HepG2 (cell line): Measurements from ENCODE around the gene PTH2. TPM values are rescaled to one million over a fixed set of nuclear protein-coding genes. Genes with fewer than 3 reads are reported as not detected.

Source experiments
- ATAC-seq: fragments of 200-7000 bp; cut with Tn5 transposase; 3 replicates; pipeline ENCODE4 v1.9.1; 2020; ENCODE audit warnings: mild to moderate bottlenecking, moderate library complexity
- BruUV-seq: library from RNA; stranded (reverse); fragments of 400-500 nt; replicated peaks from 2 replicates; lab custom pipeline; 2021; lab: Mats Ljungman, UMichigan
- CTCF ChIA-PET: fragments of 300-600 bp; formaldehyde crosslinking; extraction: SDS; loops from one replicate; lab custom pipeline; 2021; ENCODE audit warnings: low total read pairs, inconsistent platforms, low intra/inter-chr PET ratio; lab: Yijun Ruan, JAX
- POLR2A ChIA-PET: fragments of 350-600 bp; sonication (Branson Sonifier 250); formaldehyde crosslinking; loops from one replicate; lab custom pipeline; 2020; ENCODE audit warnings: antibody characterized with exemption, inconsistent platforms; lab: Yijun Ruan, JAX
- DNase-seq: peaks from one replicate; pipeline ENCODE4 v3.0.0-alpha.2; 2015; ENCODE audit warnings: low spot score
- FAIRE-seq: peaks from 3 replicates; lab custom pipeline; 2011; peaks lifted over from hg19 to GRCh38; lab: Jason Lieb, UNC
- H2AFZ ChIP-seq: one replicate; pipeline ENCODE4 v1.6.1; 2011; ENCODE audit warnings: low read length, inconsistent platforms
- H3K27ac ChIP-seq: fragments of 300-600 bp; 3 replicates; pipeline ENCODE4 v1.8.0; 2011; ENCODE audit warnings: mixed run types, mild to moderate bottlenecking, mixed read lengths, low read length, inconsistent platforms; ENCODE audit not compliant: insufficient read depth; ENCODE audit errors: extremely low read length
- H3K27me3 ChIP-seq, 2 experiments: fragments of 200-600 bp in 1 of 2; 2 replicates in 1 of 2; 3 replicates in 1 of 2; pipeline versions ENCODE4 v1.6.0 to v1.8.0; 2011; ENCODE audit warnings: low read length in 2 of 2, mild to moderate bottlenecking in 2 of 2, moderate library complexity in 2 of 2, inconsistent platforms in 1 of 2; ENCODE audit not compliant: insufficient read depth in 2 of 2, control insufficient read depth in 1 of 2
- H3K36me3 ChIP-seq, 2 experiments: fragments of 200-600 bp in 1 of 2; replicated peaks in 1 of 2; 2 replicates in 1 of 2; 3 replicates in 1 of 2; pipeline versions ENCODE4 v1.5.1 to v1.8.0; 2011; ENCODE audit warnings: low read length in 2 of 2, inconsistent platforms in 1 of 2; ENCODE audit not compliant: insufficient read depth in 2 of 2, control insufficient read depth in 1 of 2
- H3K4me1 ChIP-seq: 2 replicates; pipeline ENCODE4 v1.5.1; 2012; ENCODE audit warnings: low read length, inconsistent platforms; ENCODE audit not compliant: insufficient read depth
- H3K4me2 ChIP-seq: 2 replicates; pipeline ENCODE4 v1.6.0; 2011; ENCODE audit warnings: low read depth, low read length, inconsistent platforms
- H3K4me3 ChIP-seq, 3 experiments: fragments of 200-600 bp in 1 of 3; sonication (generic), shearing (Covaris generic) in 1 of 3; replicated peaks in 1 of 3; 2 replicates each; pipeline ENCODE4 v1.5.1; 2011 to 2016; ENCODE audit warnings: low read length in 3 of 3, inconsistent platforms in 2 of 3, low read depth in 2 of 3, mild to moderate bottlenecking in 2 of 3, control low read depth in 1 of 3, mixed read lengths in 1 of 3; ENCODE audit not compliant: insufficient read depth in 1 of 3
- H3K79me2 ChIP-seq: one replicate; pipeline ENCODE4 v1.6.1; 2011; ENCODE audit warnings: low read length, inconsistent platforms; ENCODE audit not compliant: insufficient read depth
- H3K9ac ChIP-seq: 2 replicates; pipeline ENCODE4 v1.6.0; 2011; ENCODE audit warnings: mild to moderate bottlenecking, low read depth, low read length, inconsistent platforms; ENCODE audit not compliant: insufficient read depth
- H3K9me3 ChIP-seq: 2 replicates; pipeline ENCODE4 v1.5.1; 2012; ENCODE audit warnings: mild to moderate bottlenecking, low read length
- H4K20me1 ChIP-seq: 2 replicates; pipeline ENCODE4 v1.6.0; 2011; ENCODE audit warnings: inconsistent platforms, mild to moderate bottlenecking, low read length, moderate library complexity; ENCODE audit not compliant: insufficient read depth
- ARNT2 ChIP-seq: sonication (generic); formaldehyde crosslinking; IDR thresholded peaks from 2 replicates; pipeline ENCODE4 v1.8.0; 2022; ENCODE audit warnings: mild to moderate bottlenecking, low read depth, missing genetic modification reagents, moderate library complexity
- ELK4 ChIP-seq: sonication (generic); formaldehyde crosslinking; IDR thresholded peaks from 2 replicates; pipeline ENCODE4 v1.9.0; 2021; ENCODE audit warnings: missing genetic modification reagents, borderline replicate concordance
- NR2C2 ChIP-seq: sonication (generic); formaldehyde crosslinking; IDR thresholded peaks from 2 replicates; pipeline ENCODE4 v1.4.0; 2020; ENCODE audit warnings: missing genetic modification reagents, mild to moderate bottlenecking, moderate library complexity, borderline replicate concordance
- SAP130 ChIP-seq: IDR thresholded peaks from 2 replicates; pipeline ENCODE4 v1.6.1; 2016; ENCODE audit warnings: low read depth
- SNAI1 ChIP-seq: sonication (generic); formaldehyde crosslinking; IDR thresholded peaks from 2 replicates; pipeline ENCODE4 v1.5.0; 2020; ENCODE audit warnings: mild to moderate bottlenecking, missing genetic modification reagents, borderline replicate concordance
- SRF ChIP-seq: IDR thresholded peaks from 2 replicates; pipeline ENCODE4 v1.6.1; 2011; ENCODE audit warnings: mild to moderate bottlenecking, low read depth, low read length, moderate library complexity
- SYNCRIP ChIP-seq: fragments of 200-400 bp; formaldehyde crosslinking; IDR thresholded peaks from 2 replicates; pipeline ENCODE4 v1.6.1; 2018; ENCODE audit warnings: mild to moderate bottlenecking, low read depth, low read length; ENCODE audit not compliant: insufficient read depth
- ZFP82 ChIP-seq: sonication (generic); formaldehyde crosslinking; IDR thresholded peaks from 2 replicates; pipeline ENCODE4 v1.5.1; 2020; ENCODE audit warnings: mild to moderate bottlenecking, missing genetic modification reagents, borderline replicate concordance
- ZNF282 ChIP-seq: fragments of 450-650 bp; IDR thresholded peaks from 2 replicates; pipeline ENCODE4 v1.6.1; 2018; ENCODE audit not compliant: partially characterized antibody
- ZNF451 ChIP-seq: sonication (generic); formaldehyde crosslinking; IDR thresholded peaks from 2 replicates; pipeline ENCODE4 v1.5.0; 2020; ENCODE audit warnings: mild to moderate bottlenecking, missing genetic modification reagents
- ZNF543 ChIP-seq: sonication (generic); formaldehyde crosslinking; IDR thresholded peaks from 2 replicates; pipeline ENCODE4 v1.4.0; 2020; ENCODE audit warnings: mild to moderate bottlenecking, missing genetic modification reagents
- ZNF713 ChIP-seq: sonication (generic); formaldehyde crosslinking; IDR thresholded peaks from 2 replicates; pipeline ENCODE4 v1.4.0; 2020; ENCODE audit warnings: mild to moderate bottlenecking, missing genetic modification reagents
- ZNF777 ChIP-seq: sonication (generic); formaldehyde crosslinking; IDR thresholded peaks from 2 replicates; pipeline ENCODE4 v1.4.0; 2020; ENCODE audit warnings: missing genetic modification reagents
- ZSCAN21 ChIP-seq: sonication (generic); formaldehyde crosslinking; IDR thresholded peaks from 2 replicates; pipeline ENCODE4 v1.8.0; 2022; ENCODE audit warnings: mild to moderate bottlenecking, missing genetic modification reagents, moderate library complexity, borderline replicate concordance
- WGBS: methylation state at CpG from one replicate; pipeline ENCODE4 v1.1.6; 2017; ENCODE audit warnings: low lambda C conversion rate; 5-methylcytosine and 5-hydroxymethylcytosine counted together
- in situ Hi-C: cut with HindIII; loops from 2 replicates; pipeline ENCODE4 v1.10.0; 2017; ENCODE audit warnings: low pct_unique_long_range_greater_than_20kb; ENCODE audit not compliant: extremely low pct_ligation_motif_present
- intact Hi-C: fragments of 100-400 bp; cut with micrococcal nuclease; formaldehyde crosslinking; loops from one replicate; pipeline ENCODE4 v1.10.0; 2022; ENCODE audit not compliant: unreplicated experiment
- polyA plus RNA-seq, 8 experiments: library from polyadenylated mRNA; depleted of rRNA in 3 of 8; stranded (reverse) in 7 of 8; unstranded in 1 of 8; fragments of >200 nt; fragmentation: Illumina TruSeq in 4 of 8; extraction: Trizol in 4 of 8; gene quantifications; 2 replicates each; pipeline versions ENCODE4 v1.2.1 to v1.2.3, GENCODE V29; 2011 to 2016; ENCODE audit warnings: low read depth in 4 of 8, missing spikeins in 1 of 8, mixed read lengths in 1 of 8; ENCODE audit not compliant: insufficient read depth in 1 of 8
- total RNA-seq, 5 experiments: library from RNA; depleted of rRNA; stranded (reverse); fragments of >200 nt; fragmentation: Illumina TruSeq; extraction: Trizol; gene quantifications; 2 replicates each; pipeline ENCODE4 v1.2.3, GENCODE V29; 2016; ENCODE audit warnings: low read depth in 1 of 5

PTH2 gene
- total and polyA plus RNA-seq, 2 of the 13 experiments (the other 11 are each of a cell fraction or from before 2014, with no cell fraction given): not detected

DNA sequence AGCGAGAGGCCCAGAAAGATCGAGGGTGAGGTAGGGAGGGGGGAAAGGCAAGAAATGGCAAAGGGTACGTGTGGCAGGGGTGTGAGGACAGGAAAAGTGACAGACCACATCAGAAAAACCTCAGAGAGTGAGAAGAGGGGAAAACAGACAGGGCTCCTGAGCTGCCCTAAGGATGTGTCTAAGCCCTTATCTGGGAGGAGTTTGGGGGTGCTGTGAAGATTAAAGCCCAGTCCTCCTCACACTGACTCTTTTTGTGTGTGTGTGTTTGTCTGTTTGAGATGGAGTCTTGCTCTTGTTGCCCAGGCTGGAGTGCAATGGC is 703 bp upstream of the PTH2 start:
- H3K4me3 ChIP-seq: no peak overlapping the region
- peaks cover 17 to 89% of the 10 kb centered on the region in 2 experiments for H3K27me3 ChIP-seq
- no peak overlapping the region for H2AFZ ChIP-seq
- no peaks in the 10 kb centered on the region for H3K9me3 ChIP-seq
- ChIA-PET CTCF (no interaction called here), POLR2A (no interaction called here)
- no peaks in the 10 kb centered on the region for H3K36me3 ChIP-seq
- H3K79me2 ChIP-seq: no peaks in the 10 kb centered on the region
- peaks cover 16% of the 10 kb centered on the region for H3K4me1 ChIP-seq
- H3K9ac ChIP-seq: no peak overlapping the region
- no peak for FAIRE-seq
- H3K27ac ChIP-seq: no peak overlapping the region
- in situ Hi-C loops (no loop called here), intact Hi-C loops (no loop called here)
- ATAC-seq: no peak
- 3% methylated on average over 3 of the region's 3 CpGs for WGBS
- H4K20me1 ChIP-seq: no peaks in the 10 kb centered on the region
- no TSS peak for BruUV-seq
- H3K4me2 ChIP-seq: no peak overlapping the region
- no peak for DNase-seq
- TF ChIP-seq ARNT2 (CRISPR knock-in tag) (no peak), SAP130 (CRISPR knock-in tag) (no peak), SNAI1 (CRISPR knock-in tag) (no peak), SRF (no peak), ZNF777 (no peak), NR2C2 (CRISPR knock-in tag) (no peak), ZSCAN21 (CRISPR knock-in tag) (no peak), ZFP82 (CRISPR knock-in tag) (no peak), ZNF451 (no peak), SYNCRIP (no peak), ZNF713 (CRISPR knock-in tag) (no peak), ZNF282 (no peak), ZNF543 (CRISPR knock-in tag) (no peak), ELK4 (CRISPR knock-in tag) (no peak)
